Bronchial epithelial cell (primary cell): ENCODE measurements around the gene TNK1. TPM values are rescaled to one million over a fixed set of nuclear protein-coding genes. Genes with fewer than 3 reads are reported as not detected.
"Not testable (repeated sequence)": the region's sequence is repeated elsewhere in the genome, so short reads cannot be mapped to it uniquely, and the experiment has no call there.

Source experiments
- DNase-seq: peaks from one replicate; pipeline ENCODE4 v3.0.0-alpha.2; 2010; ENCODE audit warnings: low read depth
- FAIRE-seq: peaks from 2 replicates; lab custom pipeline; 2011; peaks lifted over from hg19 to GRCh38; lab: Jason Lieb, UNC
- H3K27me3 ChIP-seq: 2 replicates; pipeline ENCODE4 v1.5.1; 2011; ENCODE audit warnings: low read length; ENCODE audit not compliant: control insufficient read depth, insufficient read depth
- H3K36me3 ChIP-seq: 2 replicates; pipeline ENCODE4 v1.5.1; 2011; ENCODE audit warnings: low read length; ENCODE audit not compliant: control insufficient read depth, insufficient read depth
- H3K4me3 ChIP-seq: 2 replicates; pipeline ENCODE4 v1.5.1; 2011; ENCODE audit warnings: mild to moderate bottlenecking, low read depth, low read length, control low read depth
- total RNA-seq: library from RNA; depleted of rRNA; stranded (reverse); fragments of >200 nt; gene quantifications from 2 replicates; pipeline ENCODE4 v1.2.1, GENCODE V29; 2014
- TF ChIP-seq, protein P1 (sequence below): IDR thresholded peaks from 2 replicates; pipeline ENCODE4 v1.5.1; 2011; ENCODE audit warnings: mild to moderate bottlenecking, moderate library complexity, low read length, control low read depth, inconsistent platforms; ENCODE audit not compliant: insufficient read depth, severe bottlenecking

TNK1 gene
- 7.4 and 11.8 TPM in 2 replicates for total RNA-seq

DNA sequence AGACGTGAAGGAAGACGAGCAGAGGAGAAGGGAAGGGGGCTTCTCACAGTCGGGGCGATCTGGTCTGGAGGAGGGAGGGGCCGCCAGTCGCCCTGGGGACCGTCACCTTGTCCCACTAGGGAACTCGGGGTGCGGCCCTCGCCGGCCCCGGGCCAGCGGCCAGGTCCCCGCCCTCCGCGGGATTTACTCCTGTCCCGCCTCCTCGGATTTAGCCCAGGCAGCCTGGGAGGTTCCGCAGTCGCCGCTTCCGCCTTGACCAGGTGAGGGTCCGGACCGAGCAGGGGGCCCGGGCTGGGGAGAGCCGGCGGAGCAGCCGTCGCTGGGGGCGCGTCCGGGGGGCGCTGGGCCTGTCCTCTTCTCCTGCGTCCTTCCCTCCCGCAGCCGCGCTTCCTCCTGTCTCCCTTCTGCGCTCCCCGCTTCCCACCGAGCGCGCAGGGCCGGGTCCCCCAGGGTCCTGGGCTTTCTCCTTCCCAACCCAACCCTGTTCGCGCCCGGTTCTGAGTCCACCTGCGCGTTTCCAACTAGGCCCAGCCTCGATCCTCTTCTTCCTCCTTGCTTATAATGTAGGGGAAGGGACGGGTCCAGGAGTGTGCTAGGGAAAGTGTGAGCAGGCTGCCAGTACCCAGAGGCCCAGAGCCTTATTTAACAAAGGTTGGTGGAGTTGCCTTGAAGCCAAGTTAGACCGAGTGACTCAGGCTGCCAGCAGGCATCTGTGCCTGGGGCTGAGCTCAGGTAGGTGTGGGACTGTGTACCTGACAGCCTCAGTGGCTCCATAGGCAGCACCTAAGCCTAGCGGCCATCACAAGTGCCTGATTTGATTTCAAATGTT, at the start of gene TNK1:
Gene TNK1 (plus strand): TSS at position 235 of the 829 bp plus-strand sequence. CDS start 1,838 bp downstream, outside the sequence.
- DNase-seq (peak; percentile 62), FAIRE-seq (peak; percentile 58)
- no peaks in the 10 kb centered on the region for H3K27me3 ChIP-seq
- TF ChIP-seq, protein P1, sequence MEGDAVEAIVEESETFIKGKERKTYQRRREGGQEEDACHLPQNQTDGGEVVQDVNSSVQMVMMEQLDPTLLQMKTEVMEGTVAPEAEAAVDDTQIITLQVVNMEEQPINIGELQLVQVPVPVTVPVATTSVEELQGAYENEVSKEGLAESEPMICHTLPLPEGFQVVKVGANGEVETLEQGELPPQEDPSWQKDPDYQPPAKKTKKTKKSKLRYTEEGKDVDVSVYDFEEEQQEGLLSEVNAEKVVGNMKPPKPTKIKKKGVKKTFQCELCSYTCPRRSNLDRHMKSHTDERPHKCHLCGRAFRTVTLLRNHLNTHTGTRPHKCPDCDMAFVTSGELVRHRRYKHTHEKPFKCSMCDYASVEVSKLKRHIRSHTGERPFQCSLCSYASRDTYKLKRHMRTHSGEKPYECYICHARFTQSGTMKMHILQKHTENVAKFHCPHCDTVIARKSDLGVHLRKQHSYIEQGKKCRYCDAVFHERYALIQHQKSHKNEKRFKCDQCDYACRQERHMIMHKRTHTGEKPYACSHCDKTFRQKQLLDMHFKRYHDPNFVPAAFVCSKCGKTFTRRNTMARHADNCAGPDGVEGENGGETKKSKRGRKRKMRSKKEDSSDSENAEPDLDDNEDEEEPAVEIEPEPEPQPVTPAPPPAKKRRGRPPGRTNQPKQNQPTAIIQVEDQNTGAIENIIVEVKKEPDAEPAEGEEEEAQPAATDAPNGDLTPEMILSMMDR: no peak
- peaks cover 12% of the 10 kb centered on the region for H3K36me3 ChIP-seq
- peak within 1 kb of the TSS; percentile 82 for H3K4me3 ChIP-seq

DNA sequence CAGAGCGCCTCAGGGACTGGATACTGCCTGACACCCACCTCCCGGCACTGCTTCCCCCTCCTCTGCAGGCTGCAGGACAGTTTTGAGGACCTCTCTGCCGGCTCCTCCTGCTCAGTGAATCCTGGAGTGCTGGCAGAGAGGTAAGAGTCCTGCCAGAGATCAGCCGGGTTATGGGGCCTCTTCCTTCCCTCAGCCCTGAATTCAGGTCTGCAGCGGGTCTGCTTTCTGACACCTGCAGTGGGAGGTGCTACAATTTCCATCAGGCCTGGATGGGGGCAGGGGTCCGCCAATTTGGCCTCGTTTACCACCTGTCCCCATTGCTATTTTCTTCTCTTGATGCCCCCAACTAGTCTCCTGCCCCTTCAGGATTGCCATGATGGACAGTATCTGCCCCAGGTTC, 48.8 kb upstream of the TNK1 start:
- TF ChIP-seq, protein P1: no peak

DNA sequence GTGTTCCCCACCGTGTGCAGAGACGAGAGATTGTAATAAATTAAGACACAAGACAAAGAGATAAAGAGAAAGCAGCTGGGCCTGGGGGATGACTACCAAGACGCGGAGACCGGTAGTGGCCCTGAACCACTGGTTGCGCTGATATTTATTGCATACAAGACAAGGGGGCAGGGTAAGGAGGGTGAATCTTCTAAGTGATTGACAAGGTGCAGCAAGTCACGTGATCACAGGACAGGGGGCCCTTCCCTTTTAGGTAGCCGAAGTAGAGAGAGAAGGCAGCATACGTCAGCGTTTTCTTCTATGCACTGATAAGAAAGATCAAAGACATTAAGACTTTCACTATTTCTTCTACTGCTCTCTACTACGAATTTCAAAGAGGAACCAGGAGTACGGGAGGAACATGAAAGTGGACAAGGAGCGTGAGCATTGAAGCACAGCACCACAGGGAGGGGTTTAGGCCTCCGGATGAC, 48.3 kb upstream of the TNK1 start:
- not testable (repeated sequence) for DNase-seq, H3K4me3 ChIP-seq, H3K27me3 ChIP-seq, FAIRE-seq, H3K36me3 ChIP-seq

More for the DNA sequence above, 48.8 kb upstream of the TNK1 start:
- FAIRE-seq (no peak), DNase-seq (no peak)
- Histone ChIP-seq H3K27me3 (no peaks in the 10 kb centered on the region), H3K36me3 (no peaks in the 10 kb centered on the region), H3K4me3 (no peak overlapping the region)

DNA sequence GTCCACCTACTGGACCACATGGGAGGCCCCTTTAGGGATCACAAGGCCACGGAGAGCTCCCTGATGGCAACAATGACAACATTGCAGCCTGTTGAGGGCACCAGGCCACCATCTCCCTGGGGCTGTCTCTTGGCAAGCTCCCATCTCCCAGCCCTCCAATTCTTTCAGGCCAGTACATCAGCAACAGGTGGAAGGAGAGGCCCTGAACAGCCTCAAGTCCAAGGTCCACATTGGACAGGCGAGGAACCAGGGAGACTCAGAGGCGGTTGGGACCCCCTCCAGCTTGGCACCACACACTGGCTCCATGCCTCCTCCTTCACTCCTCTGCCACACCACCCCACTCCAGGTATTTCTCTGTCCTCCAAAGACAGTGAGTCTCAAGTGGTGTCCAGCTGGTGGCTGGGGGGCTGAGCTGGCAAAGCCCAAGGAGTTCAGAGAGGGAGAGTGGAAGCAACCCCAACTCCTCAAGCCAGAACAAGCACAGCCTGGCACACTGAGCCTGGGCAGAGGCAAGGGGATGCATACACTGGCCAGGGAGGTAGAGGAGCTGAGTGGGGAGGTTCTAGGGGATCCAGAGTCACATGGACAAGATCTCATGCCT, 45.9 kb upstream of the TNK1 start:
- TF ChIP-seq, protein P1: no peak
- FAIRE-seq: no peak

DNA sequence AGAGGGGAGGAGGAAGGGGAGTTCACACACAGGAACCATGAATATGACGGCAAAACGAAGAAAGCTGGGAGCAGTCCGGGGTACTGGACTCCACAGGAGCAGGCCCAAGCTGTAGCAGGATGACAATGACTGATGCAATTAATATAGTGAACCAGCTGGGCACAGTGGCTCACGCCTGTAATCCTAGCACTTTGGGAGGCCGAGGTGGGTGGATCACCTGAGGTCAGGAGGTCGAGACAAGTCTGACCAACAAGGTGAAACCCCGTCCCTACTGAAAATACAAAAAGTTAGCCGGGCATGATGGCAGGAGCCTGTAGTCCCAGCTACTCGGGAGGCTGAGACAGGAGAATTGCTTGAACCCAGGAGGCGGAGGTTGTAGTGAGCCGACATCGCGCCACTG, 45.1 kb upstream of the TNK1 start:
- not testable (repeated sequence) for H3K36me3 ChIP-seq, H3K27me3 ChIP-seq, DNase-seq, H3K4me3 ChIP-seq, FAIRE-seq

More for the DNA sequence above, 45.9 kb upstream of the TNK1 start:
- DNase-seq: no peak
- Histone ChIP-seq H3K36me3 (no peaks in the 10 kb centered on the region), H3K27me3 (no peaks in the 10 kb centered on the region), H3K4me3 (no peak overlapping the region)

DNA sequence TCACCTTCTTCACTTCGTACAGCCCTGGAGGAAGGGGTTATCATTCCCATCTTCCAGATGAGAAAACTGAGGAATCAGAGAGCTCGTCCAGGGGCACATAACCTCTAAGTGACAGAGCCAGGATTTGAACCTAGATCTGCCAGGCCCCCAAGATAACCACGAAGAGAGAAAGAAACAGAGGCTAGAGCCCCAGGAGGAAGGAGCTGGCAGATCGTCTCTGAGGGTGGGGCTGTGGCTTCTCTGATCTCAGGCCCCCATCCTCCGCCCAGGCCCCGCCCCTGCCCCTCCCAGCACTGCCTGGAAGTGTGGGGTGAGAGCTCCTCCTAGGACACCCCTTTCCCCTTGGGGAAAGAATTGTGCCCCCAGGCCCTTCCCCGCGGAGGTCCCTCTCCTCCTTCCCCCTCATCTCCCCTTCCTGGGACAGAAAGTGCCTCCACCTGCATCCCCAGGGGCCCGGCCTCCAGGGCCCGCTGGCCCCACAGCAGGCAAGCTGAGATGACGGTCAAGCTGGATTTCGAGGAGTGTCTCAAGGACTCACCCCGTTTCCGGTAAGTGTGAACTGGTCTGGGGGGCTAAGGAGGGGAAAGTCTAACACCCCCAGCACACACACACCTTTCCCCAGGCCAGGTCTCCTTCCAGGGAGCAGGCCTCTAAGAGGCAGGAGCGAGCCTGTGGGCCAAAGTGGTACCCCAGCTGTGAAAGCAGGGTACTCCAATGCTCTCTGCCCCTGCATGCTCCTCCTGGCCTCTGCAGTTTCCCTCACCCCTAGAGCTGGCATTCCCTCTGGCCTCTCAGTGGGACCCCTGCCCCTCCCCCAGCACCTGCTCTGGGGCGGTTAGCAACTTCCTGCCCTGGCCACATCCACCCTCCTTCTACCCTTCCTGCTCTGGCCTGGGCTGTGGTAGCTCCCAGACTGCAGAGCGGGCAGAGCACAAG, 44.4 kb upstream of the TNK1 start, which contains the start of gene ACAP1:
Gene ACAP1 (plus strand): TSS at position 290 of the 936 bp plus-strand sequence. CDS start 206 bp downstream, at position 496.
- no peak within 1 kb of the TSS for H3K4me3 ChIP-seq
- no peak for DNase-seq
- TF ChIP-seq, protein P1: no peak
- no peaks in the 10 kb centered on the region for H3K27me3 ChIP-seq
- H3K36me3 ChIP-seq: no peaks in the 10 kb centered on the region
- FAIRE-seq: no peak

DNA sequence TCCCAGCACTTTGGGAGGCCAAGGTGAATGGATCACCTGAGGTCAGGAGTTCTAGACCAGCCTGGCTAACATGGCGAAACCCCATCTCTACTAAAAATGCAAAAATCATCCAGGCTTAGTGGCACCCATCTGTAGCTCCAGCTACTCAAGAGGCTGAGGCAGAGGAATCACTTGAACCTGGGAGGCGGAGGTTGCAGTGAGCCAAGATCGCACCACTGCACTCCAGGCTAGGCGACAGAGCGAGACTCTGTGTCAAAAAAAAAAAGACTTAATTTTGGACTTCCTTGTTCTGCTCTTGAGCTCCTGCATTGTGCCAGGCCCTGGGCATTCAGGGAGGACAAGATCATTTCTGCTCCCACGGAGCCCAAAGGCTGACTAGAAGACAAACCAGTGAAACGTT, 43.3 kb upstream of the TNK1 start:
- not testable (repeated sequence) for H3K36me3 ChIP-seq, FAIRE-seq, H3K4me3 ChIP-seq, DNase-seq, H3K27me3 ChIP-seq
